CD4-positive, alpha-beta memory T cell (primary cell): Measurements from ENCODE around the gene SLC8A3. TPM values are rescaled to one million over a fixed set of nuclear protein-coding genes. Genes with fewer than 3 reads are reported as not detected.
A peak's percentile ranks its signal among the peaks of the same experiment; 100 is the strongest.

Experiments used
- CTCF ChIA-PET: fragments of 350-600 bp; sonication (Branson Sonifier 250); formaldehyde crosslinking; loops from one replicate; lab custom pipeline; 2021; ENCODE audit warnings: inconsistent platforms; ENCODE audit not compliant: partially characterized antibody; lab: Charles Lee
- POLR2A ChIA-PET: fragments of 350-600 bp; sonication (Branson Sonifier 250); formaldehyde crosslinking; loops from one replicate; lab custom pipeline; 2021; ENCODE audit not compliant: partially characterized antibody; lab: Charles Lee
- DNase-seq, 5 donors: peaks; one replicate each; pipeline versions ENCODE4 v3.0.0 to v3.0.0-alpha.2; 2020 to 2022; ENCODE audit warnings: mixed read lengths in 1 of 5
- H3K27ac ChIP-seq: one replicate; pipeline ENCODE4 v1.7.0; 2013; ENCODE audit warnings: low read depth, low read length
- H3K27me3 ChIP-seq: 2 replicates; pipeline ENCODE4 v1.7.0; 2013; ENCODE audit warnings: mild to moderate bottlenecking, low read length, moderate library complexity; ENCODE audit not compliant: insufficient read depth
- H3K36me3 ChIP-seq: 2 replicates; pipeline ENCODE4 v1.7.0; 2013; ENCODE audit warnings: mild to moderate bottlenecking, low read length, moderate library complexity; ENCODE audit not compliant: insufficient read depth
- H3K4me1 ChIP-seq: 2 replicates; pipeline ENCODE4 v1.7.0; 2013; ENCODE audit warnings: mild to moderate bottlenecking, low read length, moderate library complexity; ENCODE audit not compliant: insufficient read depth
- H3K4me3 ChIP-seq, 2 donors: one replicate each; pipeline ENCODE4 v1.7.0; 2013; ENCODE audit warnings: low read length in 2 of 2, mild to moderate bottlenecking in 1 of 2
- H3K9me3 ChIP-seq, 2 donors: one replicate each; pipeline ENCODE4 v1.7.0; 2013; ENCODE audit warnings: low read length in 2 of 2, control low read depth in 1 of 2; ENCODE audit not compliant: control insufficient read depth in 1 of 2
- H3K27ac Mint-ChIP-seq, 7 donors: one replicate each; pipeline ENCODE4 v1.8.0; 2020 to 2021; ENCODE audit warnings: mixed read lengths in 7 of 7, mild to moderate bottlenecking in 6 of 7, inconsistent platforms in 3 of 7, moderate library complexity in 3 of 7
- H3K27me3 Mint-ChIP-seq, 2 donors: one replicate each; pipeline ENCODE4 v1.8.0; 2020 to 2021; ENCODE audit warnings: mixed read lengths in 2 of 2
- H3K36me3 Mint-ChIP-seq, 2 donors: one replicate each; pipeline ENCODE4 v1.8.0; 2020 to 2021; ENCODE audit warnings: mixed read lengths in 2 of 2, inconsistent platforms in 1 of 2, mild to moderate bottlenecking in 1 of 2
- H3K4me1 Mint-ChIP-seq, 4 donors: one replicate each; pipeline ENCODE4 v1.8.0; 2020 to 2021; ENCODE audit warnings: mixed read lengths in 4 of 4, mild to moderate bottlenecking in 1 of 4
- H3K4me3 Mint-ChIP-seq, 8 donors: one replicate each; pipeline ENCODE4 v1.8.0; 2020 to 2021; ENCODE audit warnings: mixed read lengths in 8 of 8, mild to moderate bottlenecking in 7 of 8, moderate library complexity in 6 of 8, inconsistent platforms in 3 of 8
- H3K9me3 Mint-ChIP-seq, 8 donors: one replicate each; pipeline ENCODE4 v1.8.0; 2020 to 2021; ENCODE audit warnings: mixed read lengths in 8 of 8, mild to moderate bottlenecking in 5 of 8, inconsistent platforms in 3 of 8, moderate library complexity in 1 of 8
- intact Hi-C: fragments of 100-400 bp; cut with micrococcal nuclease; formaldehyde crosslinking; loops from one replicate; pipeline ENCODE4 v1.15.1; 2023
- polyA plus RNA-seq, 2 donors: library from polyadenylated mRNA; unstranded; fragments of 300-500 nt; fragmentation: Illumina TruSeq; gene quantifications; one replicate each; pipeline ENCODE4 v1.2.3, GENCODE V29; 2021
- total RNA-seq, 2 experiments: library from RNA; stranded (reverse); gene quantifications; one replicate each; pipeline ENCODE4 v1.2.3, GENCODE V29; 2021

Gene SLC8A3
- total and polyA plus RNA-seq, 4 experiments from 2014 or later: not detected

- Mint-ChIP-seq H3K27ac (no peak overlapping the region), H3K4me3 (peak overlapping the region in 2 of 8 donors; percentile 15 to 57), H3K36me3 (no peaks in the 10 kb centered on the region), H3K9me3 (peaks cover 0 to 17% (median 3%) of the 10 kb centered on the region in 8 donors), H3K4me1 (peaks cover 4 to 30% (median 17%) of the 10 kb centered on the region in 4 donors), H3K27me3 (peaks cover 50 to 59% of the 10 kb centered on the region in 2 donors)
- H3K9me3 ChIP-seq: no peaks in the 10 kb centered on the region
- peaks cover 26% of the 10 kb centered on the region for H3K4me1 ChIP-seq
- POLR2A ChIA-PET: no interaction called here
- intact Hi-C loops: no loop called here
- CTCF ChIA-PET: no interaction called here
- peaks cover 21% of the 10 kb centered on the region for H3K27me3 ChIP-seq
- no peaks in the 10 kb centered on the region for H3K36me3 ChIP-seq
- no peak overlapping the region for H3K4me3 ChIP-seq
- no peak overlapping the region for H3K27ac ChIP-seq
- no peak for DNase-seq
Observed at GRCh38 chr14:70190156-70190555, 1.4 kb upstream of the SLC8A3 start.

- Histone ChIP-seq H3K27me3 (peaks cover 21% of the 10 kb centered on the region), H3K27ac (no peak overlapping the region), H3K36me3 (no peaks in the 10 kb centered on the region), H3K4me1 (peaks cover 26% of the 10 kb centered on the region), H3K4me3 (no peak overlapping the region), H3K9me3 (no peaks in the 10 kb centered on the region)
- POLR2A ChIA-PET: no interaction called here
- intact Hi-C loops: no loop called here
- Mint-ChIP-seq H3K27me3 (peaks cover 44 to 57% of the 10 kb centered on the region in 2 donors), H3K4me3 (peak overlapping the region in 7 of 8 donors; percentile 13 to 62 (median 46)), H3K36me3 (no peaks in the 10 kb centered on the region), H3K4me1 (peaks cover 4 to 30% (median 17%) of the 10 kb centered on the region in 4 donors), H3K9me3 (peaks cover 0 to 11% (median 0%) of the 10 kb centered on the region in 8 donors), H3K27ac (no peak overlapping the region)
- no peak for DNase-seq
- CTCF ChIA-PET: no interaction called here
Observed at GRCh38 chr14:70189456-70190077, 816 bp upstream of the SLC8A3 start.

GRCh38 chr14:70188322-70188658 lies 461 bp downstream of the SLC8A3 start:
- Histone ChIP-seq H3K4me3 (no peak overlapping the region), H3K4me1 (peaks cover 26% of the 10 kb centered on the region), H3K36me3 (no peaks in the 10 kb centered on the region), H3K27ac (no peak overlapping the region), H3K9me3 (no peaks in the 10 kb centered on the region), H3K27me3 (peaks cover 21% of the 10 kb centered on the region)
- Mint-ChIP-seq H3K36me3 (no peaks in the 10 kb centered on the region), H3K27me3 (peaks cover 42 to 48% of the 10 kb centered on the region in 2 donors), H3K27ac (peak overlapping the region in 1 of 7 donors; percentile 33), H3K4me3 (peak overlapping the region in 7 of 8 donors; percentile 75 to 89 (median 81)), H3K9me3 (peaks cover 0 to 4% (median 0%) of the 10 kb centered on the region in 8 donors), H3K4me1 (peaks cover 4 to 30% (median 17%) of the 10 kb centered on the region in 4 donors)
- ChIA-PET POLR2A (no interaction called here), CTCF (no interaction called here)
- no peak for DNase-seq
- intact Hi-C loops: no loop called here

- H3K27ac ChIP-seq: no peak overlapping the region
- POLR2A ChIA-PET: no interaction called here
- Mint-ChIP-seq H3K36me3 (no peaks in the 10 kb centered on the region), H3K27me3 (peaks cover 39 to 45% of the 10 kb centered on the region in 2 donors), H3K4me1 (peaks cover 4 to 30% (median 17%) of the 10 kb centered on the region in 4 donors), H3K9me3 (peaks cover 0 to 4% (median 0%) of the 10 kb centered on the region in 8 donors), H3K27ac (no peak overlapping the region), H3K4me3 (peak overlapping the region; percentile 66 to 86 (median 76))
- intact Hi-C loops: no loop called here
- peaks cover 26% of the 10 kb centered on the region for H3K4me1 ChIP-seq
- CTCF ChIA-PET: interaction anchor here (0.6 kb wide), 1 partner anchor 988 kb away, joined by 4 read pairs; no protein-coding TSS in a partner anchor
- no peaks in the 10 kb centered on the region for H3K9me3 ChIP-seq
- no peaks in the 10 kb centered on the region for H3K36me3 ChIP-seq
- peaks cover 16% of the 10 kb centered on the region for H3K27me3 ChIP-seq
- no peak overlapping the region for H3K4me3 ChIP-seq
- no peak for DNase-seq
Observed at GRCh38 chr14:70186900-70187451, 1.8 kb downstream of the SLC8A3 start.

GRCh38 chr14:70183991-70184390 lies 4.8 kb downstream of the SLC8A3 start:
- no peaks in the 10 kb centered on the region for H3K9me3 ChIP-seq
- Mint-ChIP-seq H3K4me1 (peaks cover 4 to 22% (median 11%) of the 10 kb centered on the region in 4 donors), H3K36me3 (no peaks in the 10 kb centered on the region), H3K4me3 (no peak overlapping the region), H3K9me3 (peaks cover 0 to 4% (median 0%) of the 10 kb centered on the region in 8 donors), H3K27me3 (peaks cover 21 to 33% of the 10 kb centered on the region in 2 donors), H3K27ac (no peak overlapping the region)
- H3K27me3 ChIP-seq: peaks cover 4% of the 10 kb centered on the region
- H3K27ac ChIP-seq: no peak overlapping the region
- H3K36me3 ChIP-seq: no peaks in the 10 kb centered on the region
- no peak for DNase-seq
- CTCF ChIA-PET: no interaction called here
- POLR2A ChIA-PET: no interaction called here
- peaks cover 20% of the 10 kb centered on the region for H3K4me1 ChIP-seq
- intact Hi-C loops: no loop called here
- H3K4me3 ChIP-seq: no peak overlapping the region

- Histone ChIP-seq H3K27me3 (no peaks in the 10 kb centered on the region), H3K4me3 (no peak overlapping the region), H3K9me3 (no peaks in the 10 kb centered on the region), H3K36me3 (no peaks in the 10 kb centered on the region), H3K4me1 (no peaks in the 10 kb centered on the region), H3K27ac (no peak overlapping the region)
- H3K4me1 Mint-ChIP-seq: no peaks in the 10 kb centered on the region
- DNase-seq: no peak
- H3K36me3 Mint-ChIP-seq: no peaks in the 10 kb centered on the region
- ChIA-PET POLR2A (no interaction called here), CTCF (no interaction called here)
- no peak overlapping the region for H3K27ac Mint-ChIP-seq
- H3K4me3 Mint-ChIP-seq: no peak overlapping the region
- intact Hi-C loops: no loop called here
- H3K27me3 Mint-ChIP-seq: peaks cover 14 to 24% of the 10 kb centered on the region in 2 donors
- peaks cover 0 to 4% (median 0%) of the 10 kb centered on the region in 8 donors for H3K9me3 Mint-ChIP-seq
Observed at GRCh38 chr14:70181276-70181675, 7.5 kb downstream of the SLC8A3 start.

- no peak overlapping the region for H3K4me3 Mint-ChIP-seq
- Histone ChIP-seq H3K36me3 (no peaks in the 10 kb centered on the region), H3K4me3 (no peak overlapping the region), H3K9me3 (no peaks in the 10 kb centered on the region), H3K27ac (no peak overlapping the region), H3K27me3 (no peaks in the 10 kb centered on the region), H3K4me1 (no peaks in the 10 kb centered on the region)
- no peak for DNase-seq
- no peaks in the 10 kb centered on the region for H3K9me3 Mint-ChIP-seq
- ChIA-PET CTCF (no interaction called here), POLR2A (no interaction called here)
- peaks cover 14 to 19% of the 10 kb centered on the region in 2 donors for H3K27me3 Mint-ChIP-seq
- H3K27ac Mint-ChIP-seq: no peak overlapping the region
- no peaks in the 10 kb centered on the region for H3K36me3 Mint-ChIP-seq
- intact Hi-C loops: no loop called here
- H3K4me1 Mint-ChIP-seq: no peaks in the 10 kb centered on the region
Observed at GRCh38 chr14:70180718-70181117, 8.0 kb downstream of the SLC8A3 start.
